Mesenteric fat pad (tissue), 1 donor: ENCODE data around the gene TLE4. TPM values are rescaled to one million over a fixed set of nuclear protein-coding genes. Genes with fewer than 3 reads are reported as not detected.

ENCODE experiments used
- DNase-seq: peaks from one replicate; pipeline ENCODE4 v3.0.0-alpha.2; 2020; ENCODE audit warnings: low spot score
- total RNA-seq: library from RNA; stranded (reverse); fragmentation: NEBNext Ultra II Directional; extraction: Animal tissue kit (Norgen Biotek cat#: 25700); gene quantifications from one replicate; pipeline ENCODE4 v1.2.1, GENCODE V29; 2021
- donor health status: DM: yes; HTN: yes; CAD: no.

The TLE4 gene
- total RNA-seq, 1 donor from 2014 or later = 25.5 TPM

DNA sequence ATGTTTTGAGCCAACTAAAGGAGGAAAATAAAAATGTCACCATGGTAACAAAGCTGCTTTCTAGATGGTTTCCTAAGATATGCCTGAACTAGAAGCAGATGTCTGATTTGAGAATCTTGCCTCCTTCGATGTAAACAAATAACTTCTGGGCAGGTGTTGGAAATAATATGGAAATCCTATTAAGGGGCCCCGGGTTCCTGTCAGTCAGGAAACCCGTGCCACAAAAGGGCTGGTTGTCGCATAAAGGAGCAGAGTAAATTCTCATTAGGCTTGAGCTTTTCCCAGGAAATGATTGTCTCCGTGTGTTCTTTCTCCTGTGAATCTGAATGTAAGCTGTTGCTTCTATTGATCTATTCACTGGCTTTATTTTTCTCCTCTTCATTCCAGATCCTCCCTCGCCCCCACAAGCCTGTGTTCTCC is 90.8 kb downstream of the TLE4 start:
- DNase-seq = no peak

DNA sequence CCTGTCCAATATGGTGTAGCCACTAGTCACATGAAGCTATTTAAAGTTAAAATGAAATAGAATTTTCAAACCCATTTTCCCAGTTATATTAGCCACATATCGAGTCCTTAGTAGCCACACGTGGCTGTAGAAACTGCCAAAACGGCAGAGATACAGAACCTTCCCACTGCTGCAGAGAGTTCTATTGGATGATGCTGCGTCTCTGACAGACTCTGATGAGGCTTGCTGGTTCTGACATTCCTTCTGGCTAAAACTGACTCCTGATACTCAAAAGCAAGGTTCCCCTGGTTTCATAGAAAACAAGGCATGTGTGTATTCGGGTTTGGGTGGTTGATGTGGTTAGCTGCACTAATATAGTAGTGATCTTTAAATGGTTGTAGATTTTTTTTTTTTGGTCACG is 91.5 kb downstream of the TLE4 start:
- DNase-seq = no peak

DNA sequence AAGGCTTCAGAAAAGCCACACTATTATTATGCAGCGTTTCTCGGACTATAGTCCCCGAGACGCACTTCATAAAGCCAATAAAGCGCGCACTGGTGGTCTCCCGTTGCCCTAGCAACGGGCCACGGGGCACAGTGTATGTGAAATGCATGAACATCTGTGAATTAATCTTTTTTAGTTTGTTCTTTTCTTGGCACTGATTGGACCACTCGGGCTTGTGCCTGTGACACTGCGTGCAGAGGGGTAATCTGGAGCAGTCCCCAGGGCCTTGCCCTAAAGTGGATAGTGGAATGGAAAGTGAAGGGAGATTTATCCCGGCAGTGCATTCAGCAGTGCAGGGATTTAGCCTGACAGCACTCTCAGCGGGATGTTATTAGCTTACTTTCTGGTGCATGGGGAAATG is 92.1 kb downstream of the TLE4 start:
- DNase-seq = no peak

DNA sequence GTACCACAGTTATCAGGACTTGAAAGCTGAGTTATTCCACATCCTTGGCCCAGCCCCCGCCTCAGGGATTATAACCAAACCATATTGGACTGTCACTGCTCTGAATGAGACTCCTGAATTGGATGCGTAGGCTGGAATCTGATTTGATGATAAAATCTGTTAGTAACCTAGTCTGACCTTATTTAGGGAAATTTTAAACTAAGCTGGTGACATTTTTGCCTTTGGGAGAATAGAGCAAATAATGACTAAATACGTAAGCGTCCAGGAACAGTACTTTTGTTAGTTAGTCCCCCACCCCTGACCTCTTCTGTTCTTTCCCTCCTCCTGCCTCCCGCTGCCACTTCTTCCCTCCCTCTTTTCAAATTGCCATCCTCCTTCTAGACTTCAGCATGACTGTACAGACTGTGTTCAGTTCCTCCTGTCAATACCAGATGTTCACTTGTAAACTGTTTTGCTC is 92.6 kb downstream of the TLE4 start:
- DNase-seq = no peak

DNA sequence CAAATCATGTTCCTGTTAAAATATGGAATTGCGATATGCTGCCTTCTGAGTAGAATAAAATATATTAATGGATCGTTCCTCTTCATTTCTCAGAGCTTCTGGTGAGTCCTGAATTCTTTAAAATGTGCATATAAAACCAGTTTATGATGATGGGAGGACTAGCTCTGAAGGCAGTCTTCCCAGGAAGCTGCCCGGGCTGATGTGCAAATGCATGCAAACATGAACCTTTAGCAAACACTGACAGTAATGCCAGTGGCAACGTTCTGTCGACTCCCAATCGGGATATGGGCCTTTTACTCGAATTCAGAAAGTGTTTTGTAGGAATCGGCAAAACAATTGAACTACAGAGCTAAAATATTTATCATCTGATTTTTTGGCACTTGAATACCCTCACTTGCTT is 93.6 kb downstream of the TLE4 start:
- no peak for DNase-seq

DNA sequence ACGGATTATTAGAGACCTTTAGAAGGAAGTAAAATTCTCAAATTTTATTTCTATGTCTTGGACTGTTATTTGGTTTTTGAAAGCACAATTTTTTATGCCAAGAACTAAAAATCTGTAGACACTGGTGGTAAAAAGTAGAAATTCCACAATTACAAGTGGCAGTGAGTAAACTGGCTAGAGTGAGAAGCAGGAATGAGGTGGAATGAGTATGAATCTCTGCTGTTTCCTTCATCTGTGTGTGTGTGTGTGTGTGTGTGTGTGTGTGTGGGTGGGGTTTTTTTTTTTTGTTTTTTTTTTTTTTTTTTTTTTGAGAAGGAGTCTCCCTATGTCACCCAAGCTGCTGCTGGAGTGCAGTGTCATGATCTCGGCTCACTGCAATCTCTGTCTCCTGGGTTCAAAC is 94.2 kb downstream of the TLE4 start:
- DNase-seq = no peak

DNA sequence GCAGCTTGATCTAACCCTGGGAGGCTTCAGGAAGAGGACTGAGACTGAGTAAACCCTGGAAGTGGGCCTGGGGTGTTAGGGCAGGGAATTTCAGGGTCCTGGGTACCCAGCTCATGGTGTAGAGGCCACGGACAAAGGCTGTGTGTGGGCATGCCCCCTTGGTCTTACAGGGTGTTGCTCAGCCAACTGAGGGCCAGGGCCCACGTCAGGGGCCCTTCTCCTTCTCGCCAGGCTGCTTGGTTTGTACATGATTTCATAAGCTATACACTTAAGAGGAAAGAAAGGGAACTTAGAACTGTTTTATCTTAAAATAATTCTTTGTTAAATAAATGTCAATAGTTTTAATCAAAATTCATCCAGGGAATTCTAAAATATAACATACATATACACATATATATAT is 95.4 kb downstream of the TLE4 start:
- DNase-seq = no peak

DNA sequence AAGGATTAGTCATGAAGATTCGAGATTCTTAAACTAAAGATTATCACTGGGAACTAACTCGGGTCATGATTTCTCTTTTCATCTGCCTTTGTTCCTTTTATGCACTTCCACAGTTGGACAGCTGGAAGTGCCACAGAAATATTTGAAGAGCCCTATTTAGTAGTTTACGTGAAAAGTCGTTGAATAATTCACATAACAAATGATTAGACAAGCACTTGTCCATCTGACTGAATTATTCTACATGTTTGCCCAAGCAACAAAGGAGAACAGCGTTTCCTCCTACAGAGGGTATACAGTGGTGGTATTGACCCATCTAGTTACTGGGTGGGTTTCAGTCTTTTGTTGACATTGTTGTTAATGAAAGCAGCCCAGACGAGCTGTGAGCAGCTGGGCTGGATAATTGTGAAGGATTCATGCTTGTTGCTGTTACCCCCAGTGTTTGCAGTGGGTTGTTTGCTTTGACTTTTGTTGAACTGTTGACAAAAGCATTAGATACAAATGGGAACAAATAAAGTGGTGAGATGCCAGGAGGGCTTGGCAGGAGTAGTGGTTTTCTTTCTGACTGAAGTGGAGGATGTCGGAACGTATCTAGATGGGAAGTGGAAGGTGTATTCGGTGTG is 96.2 kb downstream of the TLE4 start:
- no peak for DNase-seq

DNA sequence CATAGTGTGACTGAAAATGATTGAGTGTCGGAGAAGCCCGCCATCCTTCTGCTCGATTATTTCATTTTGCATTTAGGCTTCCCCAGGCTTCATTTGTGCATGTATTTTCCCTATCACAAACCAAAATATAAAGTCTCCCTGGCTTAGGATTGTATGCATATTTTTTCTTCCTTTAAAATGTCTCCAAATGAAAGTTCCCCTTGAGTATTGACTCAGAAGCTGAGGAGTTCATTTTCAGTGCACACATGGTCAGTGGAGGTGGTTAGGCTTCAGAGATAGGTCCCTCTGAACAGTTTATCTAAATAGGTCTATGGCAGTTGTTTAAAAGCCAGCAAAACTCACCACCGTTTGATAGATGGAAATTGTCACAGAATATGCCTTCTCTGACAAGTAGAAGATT is 97.2 kb downstream of the TLE4 start:
- DNase-seq = no peak

DNA sequence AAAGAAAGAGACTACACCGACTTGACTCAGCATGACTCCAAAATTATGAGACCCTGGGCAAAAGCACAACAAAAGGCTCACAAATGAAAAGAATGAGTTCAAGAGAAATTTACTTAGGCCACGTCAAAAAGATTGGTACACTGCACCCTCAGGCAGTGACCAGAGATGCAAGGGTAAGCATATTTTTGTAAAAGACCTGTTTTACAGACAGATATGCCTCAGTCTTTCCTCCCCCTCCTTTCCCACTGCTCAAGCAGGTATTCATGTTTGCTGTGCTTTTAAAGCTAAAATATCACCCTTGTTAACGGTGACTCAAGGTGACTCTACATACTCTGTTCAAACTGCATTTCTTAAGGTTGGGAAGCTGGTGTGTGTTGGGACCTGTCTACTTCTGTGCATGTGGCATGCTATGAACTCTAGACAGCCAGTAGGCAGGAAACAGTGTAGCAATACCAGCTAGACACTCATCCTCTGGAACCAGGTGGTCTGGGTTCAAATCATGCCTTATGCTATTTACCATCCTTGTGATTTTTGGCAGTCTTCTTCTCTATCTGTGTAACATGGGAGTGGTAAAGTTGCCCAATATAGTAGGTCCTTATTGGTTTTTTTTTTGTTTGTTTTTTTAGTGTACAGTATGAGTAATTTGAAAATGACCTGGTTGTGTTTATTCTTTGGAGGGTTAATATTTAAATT is 98.7 kb downstream of the TLE4 start:
- DNase-seq = no peak

DNA sequence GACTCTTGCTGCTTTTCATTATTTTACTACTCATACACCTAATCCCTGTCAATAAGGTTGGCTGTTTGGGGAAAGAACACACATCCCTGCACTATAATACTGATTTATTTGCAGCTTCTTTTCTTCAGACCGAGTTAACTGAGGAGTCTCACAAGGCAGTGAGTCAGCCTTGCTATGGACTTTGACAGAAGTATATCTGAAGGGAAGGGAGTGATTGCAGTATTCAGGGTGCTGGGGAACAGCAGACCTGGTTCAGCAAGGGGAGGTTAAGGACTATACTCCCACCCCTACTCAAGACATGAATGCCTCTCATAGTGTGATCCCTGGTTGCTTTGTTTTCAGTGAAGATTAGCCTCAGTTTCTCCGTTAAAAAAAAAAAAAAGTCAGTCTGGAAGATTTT is 99.8 kb downstream of the TLE4 start:
- no peak for DNase-seq

DNA sequence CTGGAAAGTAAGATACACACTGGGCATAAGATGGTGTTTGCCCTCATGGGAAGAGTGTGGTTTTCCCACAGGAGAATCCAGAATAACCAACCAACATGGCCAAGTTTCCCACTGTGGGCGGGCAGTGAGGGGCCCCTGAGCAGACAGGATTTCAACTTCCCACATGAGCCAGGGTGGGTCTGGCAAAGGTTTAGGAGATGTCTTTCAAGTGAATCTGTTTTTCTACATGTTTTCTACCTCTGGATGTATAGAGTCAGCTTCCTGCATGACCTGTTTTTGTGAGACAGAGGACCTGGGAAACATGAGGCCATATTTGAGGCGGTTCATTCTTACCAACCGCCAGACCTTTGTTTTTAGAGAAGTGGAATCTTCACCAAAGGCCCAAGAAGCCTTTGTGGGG is 100.5 kb downstream of the TLE4 start:
- DNase-seq = no peak

DNA sequence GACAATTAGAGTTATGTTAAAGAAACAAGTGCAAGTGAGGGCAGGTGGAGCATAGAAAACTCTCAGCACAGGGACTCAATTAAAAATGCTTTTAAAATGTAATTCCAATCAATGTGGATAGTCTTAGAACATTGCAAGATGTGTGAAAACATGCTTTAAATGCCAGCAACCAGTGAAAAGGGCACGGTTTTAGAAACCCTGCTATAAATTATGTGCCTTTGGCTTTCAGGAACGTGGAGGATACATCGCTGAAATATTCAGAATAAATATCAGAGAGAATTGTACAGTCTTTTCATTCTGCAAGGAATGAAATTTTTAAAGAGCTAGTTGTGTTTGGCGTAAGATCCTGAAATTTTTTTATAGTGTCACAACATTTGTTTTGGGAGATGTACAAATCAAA is 101.1 kb downstream of the TLE4 start:
- DNase-seq = no peak

DNA sequence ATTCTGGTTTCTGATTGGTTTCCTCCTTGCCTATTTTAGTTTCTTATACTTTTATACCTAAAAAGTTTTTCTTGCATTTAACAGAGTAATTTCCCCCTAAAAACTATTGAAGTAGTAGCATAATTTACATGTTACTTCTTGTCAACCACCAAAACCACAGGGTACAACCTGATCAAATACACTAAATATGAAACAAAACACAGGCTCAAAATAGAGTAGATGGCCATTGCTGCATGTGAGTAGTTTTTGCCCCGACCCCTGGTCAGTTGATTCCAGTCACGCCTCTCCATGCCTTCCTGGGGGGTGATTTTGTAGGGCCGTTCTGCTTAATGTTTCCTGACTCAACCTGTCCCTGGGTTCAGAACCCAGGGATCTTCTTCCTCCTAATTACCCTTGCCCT is 101.8 kb downstream of the TLE4 start:
- DNase-seq = no peak

DNA sequence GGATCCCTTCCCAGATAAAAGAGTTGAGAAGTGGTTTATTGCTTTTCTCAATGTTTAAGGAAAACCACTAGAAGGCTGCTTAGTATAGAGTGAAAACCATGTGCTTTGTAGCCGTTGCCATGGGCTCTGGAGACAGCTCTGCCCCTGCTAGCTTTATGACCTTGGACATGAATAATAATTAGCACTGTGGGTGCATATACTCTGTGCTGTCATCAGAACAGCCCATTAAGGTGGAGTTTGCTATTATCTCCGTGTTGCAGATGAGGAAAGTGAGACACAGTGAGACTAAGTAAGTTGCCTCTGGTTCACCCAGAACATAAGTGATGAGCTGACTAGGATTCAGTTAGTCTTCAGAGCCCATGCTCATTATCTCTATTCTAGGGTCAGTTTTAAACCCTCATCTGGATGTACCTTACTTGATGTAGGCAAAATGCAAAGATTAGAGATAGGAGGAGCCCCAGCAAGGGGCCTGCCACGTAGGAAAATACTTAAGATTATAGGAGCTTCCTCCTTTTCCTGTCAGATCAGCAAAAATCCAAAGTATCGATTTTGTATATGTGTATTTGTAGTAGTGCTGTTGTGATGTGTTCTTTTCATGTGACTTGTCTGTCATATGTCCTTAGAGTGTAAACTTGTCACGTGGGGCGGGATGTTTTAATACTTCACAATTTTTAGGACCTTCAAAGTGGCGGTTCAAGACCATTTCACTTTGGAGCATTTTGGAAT is 102.5 kb downstream of the TLE4 start:
- no peak for DNase-seq

DNA sequence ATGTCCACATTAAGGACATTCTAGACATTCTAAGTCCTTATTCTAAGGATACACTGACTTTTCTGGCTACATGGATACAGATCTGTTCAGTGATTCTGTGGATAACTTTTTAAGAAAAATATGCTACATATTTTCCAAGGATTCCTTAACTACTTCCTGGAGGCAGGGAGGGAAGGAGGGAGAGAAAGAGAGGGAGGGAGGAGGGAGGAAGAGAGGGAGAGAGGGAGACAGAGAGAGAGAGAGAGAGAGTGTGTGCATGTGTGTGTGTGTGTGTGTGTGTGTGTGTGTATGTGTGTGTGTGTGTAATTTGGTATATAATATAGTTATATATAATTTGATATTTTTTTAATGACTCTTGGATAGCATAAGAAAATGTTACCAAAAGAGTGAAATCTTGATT is 109.8 kb downstream of the TLE4 start:
- no peak for DNase-seq

DNA sequence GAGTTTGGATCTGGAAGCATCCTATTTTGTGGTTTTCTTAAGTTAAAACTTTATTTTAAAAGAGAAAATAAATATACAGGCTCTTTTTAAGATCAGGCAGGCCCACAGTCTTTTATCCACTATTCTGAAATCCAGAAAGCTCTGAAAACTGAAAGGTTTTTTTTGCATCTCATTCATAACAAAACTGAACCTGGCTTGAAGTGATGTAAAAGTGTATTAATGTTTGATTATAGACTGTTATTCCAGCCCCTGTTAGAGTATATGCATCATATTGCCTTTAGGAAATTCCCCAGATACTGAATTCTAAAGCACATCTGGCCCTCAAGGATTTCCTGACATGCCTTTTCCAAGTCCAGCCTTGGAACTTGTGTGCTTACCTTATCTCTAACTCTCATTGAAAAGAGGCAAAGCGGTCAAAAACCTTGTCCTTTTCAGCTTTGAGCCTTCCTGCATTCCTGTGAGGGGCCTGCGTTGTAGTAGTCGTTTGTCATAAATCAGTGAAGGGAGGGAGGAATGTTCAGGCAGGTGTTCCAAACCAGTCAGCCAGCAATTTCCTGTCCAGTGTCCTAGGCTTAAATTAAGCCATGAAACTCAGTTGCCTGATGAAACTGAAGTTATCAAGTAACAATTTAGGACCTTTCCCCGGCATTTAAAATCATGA is 110.4 kb downstream of the TLE4 start:
- no peak for DNase-seq

DNA sequence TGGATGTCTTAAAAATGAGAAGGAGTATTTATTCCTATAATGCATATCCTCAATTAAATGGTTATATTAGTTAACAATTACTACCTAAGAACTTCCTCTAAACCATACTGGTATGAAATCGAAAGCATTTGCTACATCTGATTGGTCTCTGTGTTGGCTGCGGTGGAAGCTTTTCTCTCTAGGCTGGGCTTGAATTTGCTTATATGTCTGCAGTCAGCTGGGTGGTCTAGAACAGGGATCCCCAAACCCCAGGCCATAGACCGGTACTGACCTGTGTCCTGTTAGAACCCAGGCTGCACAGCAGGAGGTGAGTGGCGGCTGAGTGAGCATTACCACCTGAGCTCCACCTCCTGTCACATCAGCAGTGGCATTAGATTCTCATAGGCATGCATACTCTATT is 112.3 kb downstream of the TLE4 start:
- no peak for DNase-seq

DNA sequence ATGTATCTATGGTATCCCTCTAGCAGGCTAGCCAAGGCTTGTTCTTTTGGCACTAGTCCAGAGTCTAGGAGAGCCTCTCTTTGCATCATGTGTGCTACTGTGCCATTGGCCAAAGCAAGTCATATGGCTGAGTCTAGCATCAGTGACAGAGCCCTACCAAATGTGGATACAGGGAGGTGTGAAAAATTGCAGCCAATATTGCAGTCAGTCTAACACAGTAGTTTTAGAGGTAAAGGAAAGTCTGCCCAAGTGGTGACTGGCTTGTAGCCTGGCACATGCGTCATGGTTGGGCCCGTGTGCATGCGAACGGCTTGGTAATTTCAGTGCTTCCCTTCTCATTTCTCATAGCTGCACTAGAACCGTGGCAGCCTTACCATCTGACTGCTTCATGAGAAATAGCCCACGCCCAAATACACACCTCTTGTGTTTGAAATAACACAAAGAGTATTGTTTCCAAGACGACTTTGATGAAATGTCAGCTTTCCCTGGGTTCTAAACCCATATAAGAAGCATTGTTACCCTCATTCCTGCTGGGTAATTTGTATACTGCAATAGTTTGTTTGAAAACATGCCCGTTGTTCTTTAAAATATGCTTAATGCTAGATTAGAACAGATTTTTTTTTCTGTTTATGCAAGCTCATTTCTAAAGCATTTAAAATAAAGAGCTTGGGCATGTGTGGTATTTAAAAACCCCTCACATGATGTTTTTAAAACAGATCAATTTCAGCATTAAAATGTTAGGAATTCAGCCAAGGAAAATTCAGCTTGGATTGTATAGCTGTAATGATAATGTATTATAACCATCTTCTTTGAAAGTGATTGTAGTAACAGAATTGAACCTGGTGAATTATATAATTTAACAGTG is 113.2 kb downstream of the TLE4 start:
- DNase-seq = no peak

DNA sequence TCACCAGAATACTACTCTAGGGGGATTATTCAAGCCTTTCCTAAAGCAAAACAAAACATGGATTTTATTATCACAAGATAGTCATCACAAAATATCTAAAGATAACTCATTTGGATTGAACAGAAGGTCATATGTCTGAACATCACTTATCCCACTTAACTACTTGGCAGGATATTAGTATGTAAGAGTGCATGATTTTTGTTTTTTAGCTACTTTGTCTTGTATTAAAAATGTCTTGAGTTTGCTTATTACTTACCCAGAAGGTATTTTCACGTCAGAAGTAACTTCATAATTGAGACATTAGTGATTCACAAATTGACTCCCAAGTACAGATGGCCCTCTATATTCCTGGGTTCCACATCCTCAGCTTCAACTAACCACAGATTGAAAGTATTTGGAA is 113.8 kb downstream of the TLE4 start:
- no peak for DNase-seq
